BE2C (cell line): ENCODE measurements around the gene GAP43.

Source experiments
- DNase-seq: peaks from one replicate; pipeline ENCODE4 v3.0.0-alpha.2; 2020
- H3K27me3 ChIP-seq: fragments of 250-450 bp; sonication (Bioruptor Pico); 2 replicates; pipeline ENCODE4 v1.5.1; 2020; ENCODE audit warnings: mild to moderate bottlenecking
- H3K36me3 ChIP-seq: fragments of 250-450 bp; sonication (Bioruptor Pico); 2 replicates; pipeline ENCODE4 v1.5.1; 2020; ENCODE audit warnings: mild to moderate bottlenecking
- H3K4me1 ChIP-seq: fragments of 250-450 bp; sonication (Bioruptor Pico); 2 replicates; pipeline ENCODE4 v1.5.1; 2020
- H3K4me3 ChIP-seq: 2 replicates; pipeline ENCODE4 v1.5.1; 2011; ENCODE audit warnings: low read depth, low read length
- H3K9me3 ChIP-seq: fragments of 250-450 bp; sonication (Bioruptor Pico); 2 replicates; pipeline ENCODE4 v1.5.1; 2020
- CTCF ChIP-seq: IDR thresholded peaks from 2 replicates; pipeline ENCODE4 v1.5.1; 2012; ENCODE audit warnings: mild to moderate bottlenecking, low read depth, low read length

The GAP43 gene

GRCh38 chr3:115659253-115660220 is 36.2 kb downstream of the GAP43 start:
- Histone ChIP-seq H3K36me3 (no peaks in the 10 kb centered on the region), H3K4me3 (peak overlapping the region; percentile 76), H3K27me3 (no peaks in the 10 kb centered on the region), H3K4me1 (peaks cover 45% of the 10 kb centered on the region), H3K9me3 (no peaks in the 10 kb centered on the region)
- no peak for DNase-seq
- no peak for TF ChIP-seq CTCF

GRCh38 chr3:115660646-115661337 is 37.5 kb downstream of the GAP43 start:
- peaks cover 37% of the 10 kb centered on the region for H3K4me1 ChIP-seq
- DNase-seq = no peak
- H3K36me3 ChIP-seq = no peaks in the 10 kb centered on the region
- H3K9me3 ChIP-seq = no peaks in the 10 kb centered on the region
- TF ChIP-seq CTCF = no peak
- no peak overlapping the region for H3K4me3 ChIP-seq
- no peaks in the 10 kb centered on the region for H3K27me3 ChIP-seq

GRCh38 chr3:115662356-115662755 is 39.0 kb downstream of the GAP43 start:
- no peaks in the 10 kb centered on the region for H3K36me3 ChIP-seq
- no peak for DNase-seq
- no peak for TF ChIP-seq CTCF

GRCh38 chr3:115663414-115663813 is 40.1 kb downstream of the GAP43 start:
- DNase-seq = no peak
- H3K9me3 ChIP-seq = no peaks in the 10 kb centered on the region
- H3K27me3 ChIP-seq = no peaks in the 10 kb centered on the region
- H3K4me3 ChIP-seq = no peak overlapping the region
- no peaks in the 10 kb centered on the region for H3K36me3 ChIP-seq
- peaks cover 20% of the 10 kb centered on the region for H3K4me1 ChIP-seq
- no peak for TF ChIP-seq CTCF

More at GRCh38 chr3:115662356-115662755, 39.0 kb downstream of the GAP43 start:
- peaks cover 26% of the 10 kb centered on the region for H3K4me1 ChIP-seq
- no peaks in the 10 kb centered on the region for H3K27me3 ChIP-seq
- H3K9me3 ChIP-seq = no peaks in the 10 kb centered on the region
- H3K4me3 ChIP-seq = no peak overlapping the region

GRCh38 chr3:115666081-115666480 is 42.8 kb downstream of the GAP43 start:
- no peak for TF ChIP-seq CTCF
- H3K27me3 ChIP-seq = no peaks in the 10 kb centered on the region
- no peaks in the 10 kb centered on the region for H3K9me3 ChIP-seq
- H3K4me3 ChIP-seq = no peak overlapping the region
- 0 out of 2 replicates have a peak, but pooled peaks cover 3% of the 10 kb centered on the region for H3K36me3 ChIP-seq
- DNase-seq = no peak
- no peaks in the 10 kb centered on the region for H3K4me1 ChIP-seq
